Measurements from ENCODE around the gene FILIP1L.

Gene FILIP1L

DNA sequence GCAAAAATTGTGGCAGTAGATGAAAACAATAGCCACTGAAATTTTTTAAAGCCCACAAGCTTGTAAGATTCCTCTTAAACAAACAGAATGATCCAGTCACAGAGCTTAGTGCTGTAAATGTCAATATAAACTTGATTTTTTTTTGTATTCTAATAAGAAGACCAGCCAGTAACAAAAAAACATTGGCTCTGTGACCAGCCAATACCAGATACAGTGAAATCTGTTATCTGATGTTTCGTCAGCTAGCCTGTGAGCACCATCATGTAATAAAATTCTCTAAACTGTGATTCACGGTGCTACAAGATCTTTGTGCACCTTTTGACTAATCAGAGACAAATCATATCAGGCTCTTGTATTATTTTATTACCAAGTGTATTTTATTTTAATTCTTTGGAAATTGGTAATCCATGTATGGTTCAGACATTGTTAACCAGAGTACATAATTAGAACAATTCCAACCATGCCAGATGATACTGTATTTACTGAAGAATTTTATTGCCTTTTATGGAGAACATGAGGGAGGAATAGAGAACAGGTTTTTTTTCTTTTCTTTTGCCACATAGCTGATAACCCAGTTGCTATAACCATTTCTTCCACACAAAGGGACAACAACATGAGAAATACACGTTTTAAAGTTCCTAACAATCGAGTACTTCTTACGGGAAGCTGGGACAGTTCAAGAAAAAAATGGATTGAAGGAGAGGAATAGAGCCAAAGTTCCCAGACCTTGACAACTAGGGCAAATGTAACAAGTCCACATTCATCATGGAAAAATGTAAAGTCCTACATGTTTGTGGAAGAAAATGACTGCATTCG is 71.9 kb downstream of the FILIP1L start:
- DNase-seq (ENCODE audit: low spot score), result no peak

DNA sequence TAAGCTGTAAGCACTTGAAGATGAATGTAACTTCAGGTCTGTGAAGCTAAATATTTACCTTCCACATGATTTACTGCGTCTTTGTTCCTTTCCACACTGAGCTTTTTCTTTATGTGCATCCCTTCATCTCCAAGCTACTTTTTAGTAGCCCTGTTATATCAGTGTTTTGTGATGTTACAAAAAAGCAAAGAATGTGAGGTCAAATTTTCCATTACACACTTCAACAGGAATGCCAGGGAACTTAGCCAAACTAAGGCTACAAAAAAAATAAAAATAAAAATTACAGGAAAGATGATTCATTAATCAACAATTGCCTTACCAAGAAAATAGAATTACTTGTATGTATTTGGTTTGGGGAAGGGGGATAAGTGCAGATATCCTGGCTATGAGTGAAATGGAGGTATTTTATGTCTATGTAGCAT is 73.0 kb downstream of the FILIP1L start:
- no peak for DNase-seq (ENCODE audit: low spot score)

DNA sequence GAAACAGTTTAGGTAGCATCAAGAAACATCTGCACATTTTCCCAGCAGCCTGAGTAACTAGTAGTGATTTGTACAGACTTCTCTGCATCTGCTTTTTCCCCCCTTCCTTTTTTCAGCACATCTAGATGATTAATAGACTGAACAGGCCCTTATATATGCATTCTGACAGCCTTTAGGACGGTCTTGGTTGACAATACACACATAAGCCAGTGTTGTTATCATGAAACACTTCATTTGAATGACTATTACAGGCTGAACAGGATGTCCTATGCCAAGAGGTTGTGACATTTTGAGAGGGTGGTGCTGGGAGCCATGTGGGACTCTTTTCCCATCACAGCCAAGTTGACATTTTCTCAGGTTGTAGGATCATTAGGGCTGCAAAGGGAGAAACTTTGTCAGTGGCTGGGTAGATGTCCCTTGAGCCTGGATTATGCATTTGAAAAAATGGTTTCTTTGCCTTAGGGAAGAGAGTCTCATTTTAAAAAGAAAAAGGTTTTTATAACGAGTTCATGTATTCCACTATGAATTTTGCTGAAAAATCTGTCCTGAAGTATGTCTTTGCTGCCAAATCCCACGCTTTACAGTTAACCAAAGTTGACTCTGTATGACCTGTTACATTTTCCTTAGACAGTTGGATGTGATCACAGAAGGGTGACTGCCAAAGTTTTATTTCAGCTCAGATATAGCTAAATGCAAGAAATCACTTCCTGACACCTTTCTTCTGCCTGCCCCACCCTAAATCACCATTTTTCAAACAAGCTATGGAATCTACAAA is 73.7 kb downstream of the FILIP1L start:
- DNase-seq (ENCODE audit: low spot score), result no peak

DNA sequence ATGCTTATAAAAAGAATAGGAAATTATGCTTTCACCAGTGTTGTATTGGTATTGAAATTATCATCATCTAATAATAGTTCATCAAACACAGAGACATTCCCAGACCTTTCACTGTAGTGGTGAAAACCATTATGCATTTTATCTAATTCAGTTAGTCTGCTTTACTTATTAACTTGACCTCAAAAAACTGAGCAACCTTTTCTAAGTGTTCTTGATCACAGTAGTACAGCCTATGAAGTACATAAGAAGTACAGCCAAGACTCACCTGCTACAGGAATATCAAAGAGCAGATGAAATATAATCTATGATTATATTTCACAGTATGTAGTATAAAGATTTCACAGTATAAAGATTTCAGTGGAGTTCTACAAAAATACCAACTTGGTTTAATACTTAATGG is 75.2 kb downstream of the FILIP1L start:
- no peak for DNase-seq (ENCODE audit: low spot score)

DNA sequence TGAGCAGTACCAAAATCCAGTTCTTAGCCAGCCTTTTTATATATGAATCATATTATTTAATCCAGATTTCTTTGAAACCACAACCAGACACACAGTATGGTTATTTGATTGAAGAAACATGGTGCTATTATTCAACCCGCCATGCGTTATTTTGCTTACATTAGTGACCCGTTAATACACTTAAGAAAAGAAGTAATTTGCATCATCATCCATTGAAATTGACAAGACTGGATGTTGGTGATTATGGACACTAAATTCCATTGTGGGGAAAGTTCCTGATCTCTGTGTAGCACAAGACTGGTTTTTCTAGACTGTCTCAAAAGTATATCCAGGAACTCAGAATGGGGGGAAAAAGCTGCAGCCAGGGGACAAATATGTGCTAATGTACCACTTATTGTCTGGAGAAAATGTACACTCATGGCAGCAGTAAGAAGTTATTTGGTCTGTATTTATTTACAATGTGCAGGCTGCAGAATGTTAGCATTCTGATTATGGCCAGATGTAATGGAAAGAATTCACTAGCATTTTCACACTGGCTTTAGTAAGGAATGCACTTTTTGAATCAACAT is 80.3 kb downstream of the FILIP1L start:
- no peak for DNase-seq (ENCODE audit: low spot score)

DNA sequence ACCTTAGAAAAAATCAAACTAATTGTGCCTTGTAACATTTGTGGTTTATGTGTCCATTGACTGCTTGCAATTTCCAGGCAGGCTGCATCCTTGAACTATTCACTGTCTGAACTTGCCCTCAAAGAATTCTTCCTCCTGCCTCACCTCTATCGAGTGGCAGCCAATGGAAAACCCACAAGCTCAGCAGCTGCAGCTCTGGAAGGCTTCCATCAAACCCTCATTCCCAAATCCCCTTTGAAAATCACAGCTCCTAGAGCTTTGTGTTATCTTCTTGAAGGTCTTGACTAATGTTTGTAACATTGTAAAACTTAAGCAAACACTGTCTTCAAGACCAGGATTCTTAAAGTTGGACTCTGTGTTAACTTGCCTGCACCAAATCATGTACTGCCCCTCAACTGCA is 81.1 kb downstream of the FILIP1L start:
- no peak for DNase-seq (ENCODE audit: low spot score)

DNA sequence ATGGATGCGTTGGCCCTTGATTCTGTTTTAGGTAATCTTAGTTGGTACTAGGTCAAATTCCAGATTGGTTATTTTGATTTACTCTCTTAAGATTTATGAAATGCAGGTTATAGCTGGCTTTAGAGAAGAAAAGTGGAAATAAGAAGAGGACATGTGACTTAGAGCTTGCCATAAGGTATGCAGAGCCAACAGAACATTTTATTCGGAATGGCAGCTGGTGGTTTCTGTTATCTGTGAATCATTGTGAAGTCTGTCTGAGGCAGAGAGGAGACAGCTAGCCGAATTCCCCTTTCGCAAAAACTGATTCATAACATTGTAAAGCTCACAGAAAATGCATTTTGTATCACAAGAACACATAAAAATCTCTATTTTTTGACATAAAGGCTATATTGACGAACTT is 82.1 kb downstream of the FILIP1L start:
- DNase-seq (ENCODE audit: low spot score), result no peak

DNA sequence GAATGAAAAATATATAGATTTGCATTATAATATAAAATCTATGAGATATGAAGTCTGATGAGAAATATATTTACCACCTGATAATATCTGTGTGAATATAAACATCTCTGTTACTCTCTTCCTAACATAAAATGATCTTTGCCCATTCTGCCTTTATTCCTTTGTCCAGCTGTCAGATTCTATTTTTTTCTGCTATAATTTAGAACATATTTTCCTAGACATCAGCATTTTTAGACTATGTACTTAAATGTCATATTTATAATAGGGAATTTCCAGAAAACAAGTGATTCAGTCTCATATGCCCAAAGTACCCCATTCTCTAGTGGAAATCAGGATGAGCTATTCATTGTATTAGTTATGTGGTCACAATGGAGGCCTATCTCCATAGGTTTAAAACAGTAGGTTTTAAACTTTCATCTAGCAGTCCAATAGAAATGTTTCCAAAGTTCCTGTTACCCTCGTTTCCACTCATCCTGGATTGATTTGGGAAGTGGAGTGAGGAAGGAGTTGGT is 83.3 kb downstream of the FILIP1L start:
- no peak for DNase-seq (ENCODE audit: low spot score)

DNA sequence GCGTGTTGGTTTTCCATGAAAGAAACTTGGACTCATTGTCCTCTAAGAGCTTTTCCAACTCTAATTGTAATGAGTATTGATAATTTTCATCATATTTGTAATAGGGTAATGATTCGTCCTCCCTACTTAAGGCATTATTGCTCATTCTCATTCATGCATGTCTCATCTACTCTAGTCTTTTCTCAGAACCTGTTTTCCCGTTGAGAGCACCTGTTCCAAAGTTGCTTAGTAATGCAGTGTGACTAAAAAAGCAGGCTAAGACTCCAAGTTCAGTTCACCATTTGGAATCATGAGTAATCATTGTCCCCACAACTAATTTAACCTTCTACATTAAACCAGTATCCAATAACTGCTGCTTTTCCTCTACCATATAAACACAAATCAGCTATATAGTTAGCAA is 84.0 kb downstream of the FILIP1L start:
- DNase-seq (ENCODE audit: low spot score), result no peak

DNA sequence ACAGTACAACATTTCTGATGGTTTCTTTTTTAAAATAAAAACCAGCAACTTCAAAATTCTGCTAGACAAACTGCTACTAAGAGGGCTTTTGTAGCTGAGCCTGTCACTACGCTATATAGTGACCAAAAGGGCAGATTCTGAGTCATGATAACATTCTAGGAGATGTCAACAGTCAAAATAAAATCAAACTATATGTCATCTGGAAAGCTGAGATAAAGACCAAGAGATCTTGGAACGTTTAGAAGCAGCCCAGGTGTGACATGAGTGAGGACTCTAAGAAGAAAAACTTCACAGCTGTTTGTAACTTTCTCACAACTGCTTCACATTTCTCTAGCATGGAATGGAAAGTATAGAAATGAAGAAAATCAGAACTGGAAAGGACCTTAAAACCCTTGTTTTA is 84.6 kb downstream of the FILIP1L start:
- DNase-seq (ENCODE audit: low spot score), result no peak

DNA sequence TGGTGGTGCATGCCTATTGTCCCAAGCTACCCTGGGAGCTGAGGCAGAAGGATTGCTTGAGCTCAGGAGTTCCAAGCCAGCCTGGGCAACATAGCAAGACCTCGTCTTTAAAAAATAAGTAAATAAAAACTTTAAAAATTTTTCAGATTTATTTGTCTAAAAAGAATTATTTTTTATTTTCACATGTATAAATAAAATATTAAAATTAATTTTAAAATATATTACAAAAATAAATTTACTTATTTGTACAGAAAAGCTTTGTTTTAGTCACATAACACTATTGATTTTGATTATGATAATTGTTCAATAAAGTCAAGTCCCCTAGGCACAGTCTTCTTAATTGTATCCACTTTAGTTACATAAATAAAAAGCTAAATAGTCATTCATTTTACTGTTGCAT is 85.2 kb downstream of the FILIP1L start:
- DNase-seq (ENCODE audit: low spot score), result no peak

DNA sequence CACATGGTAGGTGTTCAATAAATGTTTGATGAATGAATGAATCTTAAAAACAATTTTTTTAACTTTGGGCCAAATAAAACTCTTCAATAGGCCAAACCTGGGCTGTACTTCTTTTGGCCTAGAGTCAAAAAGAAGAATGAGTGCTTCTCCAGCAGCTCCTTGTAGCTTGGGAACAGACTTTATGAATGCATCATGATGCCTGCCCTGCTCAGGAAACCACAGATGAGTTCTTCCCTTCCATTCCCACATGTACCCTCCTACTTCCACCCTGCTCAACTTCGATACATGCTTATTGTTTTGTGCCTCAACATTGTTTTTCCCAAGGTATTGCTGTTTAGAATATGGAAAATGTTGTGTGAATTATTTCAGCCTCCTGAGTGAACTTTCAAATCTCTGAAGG is 87.0 kb downstream of the FILIP1L start:
- no peak for DNase-seq (ENCODE audit: low spot score)

DNA sequence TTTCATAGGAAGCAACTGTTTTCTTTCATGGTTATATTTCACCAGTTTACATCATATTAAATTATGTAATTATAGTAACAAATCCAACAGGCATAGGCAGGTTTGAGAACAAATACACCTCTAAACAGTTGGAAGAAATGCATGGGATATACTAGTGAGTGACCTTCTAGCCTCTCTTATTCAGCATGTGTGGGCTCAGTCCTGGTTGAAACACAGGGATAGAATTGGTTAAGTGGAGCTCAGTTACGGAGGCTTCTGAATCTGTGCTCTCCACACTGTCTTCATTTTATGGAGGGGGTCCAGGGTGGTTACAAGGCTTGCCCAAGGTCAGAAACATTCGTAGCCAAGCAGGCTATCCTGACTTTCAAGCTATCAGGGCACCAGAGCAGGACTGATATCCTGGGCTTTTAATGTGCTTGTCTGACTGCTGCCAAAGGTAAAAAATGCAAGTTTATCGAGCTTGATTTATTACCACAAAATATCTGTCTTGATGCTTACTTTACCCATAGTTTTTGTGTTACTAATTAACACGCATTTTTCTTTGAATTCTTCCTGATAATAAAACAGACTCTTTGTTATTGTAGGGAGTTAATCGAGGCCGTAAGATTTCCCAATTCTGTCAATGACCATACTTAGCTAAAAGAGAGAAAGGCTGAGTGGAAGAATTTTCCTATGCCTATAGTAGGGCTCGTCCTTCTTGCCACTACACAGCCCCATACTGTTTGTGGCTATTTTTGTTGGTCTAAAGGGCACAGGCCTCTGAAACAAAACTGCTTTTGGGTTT is 89.6 kb downstream of the FILIP1L start:
- no peak for DNase-seq (ENCODE audit: low spot score)

DNA sequence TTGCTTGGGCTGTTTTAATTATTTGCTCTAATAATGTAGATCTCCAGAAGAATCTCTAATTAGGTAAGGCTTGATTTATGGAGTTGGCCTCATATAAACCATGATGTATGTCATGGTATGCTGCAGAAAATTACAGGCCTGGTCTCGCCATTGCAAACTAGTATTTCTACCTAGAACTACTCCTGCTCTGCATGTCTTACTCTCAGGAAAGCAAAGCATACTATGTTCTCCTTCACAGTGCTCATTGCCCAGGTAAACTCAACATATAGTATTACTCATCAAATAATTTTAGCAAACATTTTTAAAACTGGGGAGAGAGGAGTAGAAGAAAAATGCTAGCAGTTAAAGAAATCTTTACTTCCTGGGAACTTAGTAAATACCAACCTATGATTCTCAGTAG is 90.7 kb downstream of the FILIP1L start:
- no peak for DNase-seq (ENCODE audit: low spot score)

DNA sequence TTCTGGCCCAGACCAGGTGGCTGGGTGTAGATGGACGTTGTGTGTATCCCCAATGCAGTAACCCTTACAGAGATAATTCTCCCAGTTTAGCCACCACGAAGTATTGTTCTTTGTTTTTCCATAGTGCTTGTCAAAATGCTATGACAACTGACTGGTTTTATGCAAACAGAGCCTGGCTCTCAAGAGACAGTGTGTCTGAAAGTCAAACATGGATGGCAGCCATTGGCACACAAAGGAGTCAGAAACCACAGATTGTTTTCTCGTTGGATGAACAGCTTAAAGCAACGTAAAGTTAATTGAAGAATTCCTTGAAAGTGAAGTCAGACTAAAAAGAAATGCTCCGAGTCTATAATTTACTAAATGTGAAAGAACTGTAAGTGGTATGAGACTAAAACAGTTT is 91.2 kb downstream of the FILIP1L start:
- DNase-seq (ENCODE audit: low spot score), result no peak

DNA sequence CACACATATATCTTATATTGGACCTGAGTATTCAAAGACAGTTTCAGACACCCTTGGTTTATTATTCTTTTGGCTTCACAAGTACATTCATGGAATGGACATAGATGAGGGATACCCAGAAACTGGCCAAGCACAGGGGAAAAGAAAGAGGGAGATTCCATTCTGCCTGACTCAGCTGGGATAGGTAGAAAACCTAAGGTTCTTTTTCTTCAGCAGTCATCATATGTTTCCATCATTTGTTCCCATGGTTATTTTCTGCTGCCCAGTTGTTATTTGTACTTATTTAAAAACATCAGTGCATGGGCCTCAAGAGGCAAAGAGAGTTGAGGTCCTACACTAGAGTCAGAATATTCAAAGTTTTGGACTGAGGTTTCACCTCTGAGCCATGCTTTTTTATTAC is 91.8 kb downstream of the FILIP1L start:
- DNase-seq (ENCODE audit: low spot score), result no peak

DNA sequence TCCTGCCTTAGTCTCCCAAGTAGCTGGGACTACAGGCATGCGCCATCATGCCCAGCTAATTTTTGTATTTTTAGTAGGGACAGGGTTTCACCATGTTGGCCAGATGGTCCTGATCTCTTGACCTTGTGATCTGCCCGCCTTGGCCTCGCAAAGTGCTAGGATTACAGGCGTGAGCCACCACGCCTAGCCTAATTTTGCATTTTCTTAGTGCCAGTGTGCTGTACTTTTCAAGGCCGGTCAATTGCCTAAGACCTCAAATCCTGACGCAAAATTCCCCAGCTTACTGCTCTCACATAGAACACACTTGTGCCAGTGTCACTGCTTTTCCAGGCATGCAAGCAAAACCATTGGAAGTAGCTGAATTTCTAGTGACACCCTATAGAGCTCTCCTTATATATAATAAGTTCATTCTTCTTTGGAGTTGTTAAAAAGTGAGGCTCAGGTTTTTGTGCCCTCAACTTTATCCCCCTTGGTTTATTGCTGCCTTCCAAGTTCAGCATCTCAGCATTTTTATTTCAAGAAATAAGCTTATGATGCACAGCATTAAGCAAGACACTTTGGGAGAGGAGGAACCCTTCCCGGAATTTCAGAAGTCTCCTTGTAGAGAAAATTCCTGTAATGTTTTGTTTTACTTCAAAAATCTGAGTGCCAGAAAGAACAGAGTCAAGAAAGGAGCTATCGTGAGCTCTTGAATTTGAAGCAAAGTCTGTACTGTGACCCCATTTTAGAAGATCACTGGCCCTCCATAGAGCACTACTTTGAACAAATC is 93.2 kb downstream of the FILIP1L start:
- no peak for DNase-seq (ENCODE audit: low spot score)

DNA sequence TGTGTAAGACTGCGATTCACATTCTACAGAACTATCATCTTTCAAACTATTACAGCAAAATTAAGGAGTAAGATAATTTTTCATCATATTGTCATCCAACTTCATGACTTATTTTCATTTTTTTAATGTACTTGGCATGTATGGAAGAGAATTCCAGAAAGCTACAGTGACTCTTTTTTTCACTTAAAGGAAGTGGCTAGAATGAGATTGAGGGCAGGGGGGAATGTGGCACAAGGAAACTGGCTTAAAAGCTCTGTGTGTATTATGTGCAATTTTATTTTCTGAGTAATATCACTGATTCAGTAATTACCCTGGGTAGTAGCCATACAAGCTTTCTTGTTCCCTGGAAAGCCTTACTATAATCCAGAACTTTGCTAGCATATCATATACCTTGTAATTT is 94.6 kb downstream of the FILIP1L start:
- DNase-seq (ENCODE audit: low spot score), result no peak

DNA sequence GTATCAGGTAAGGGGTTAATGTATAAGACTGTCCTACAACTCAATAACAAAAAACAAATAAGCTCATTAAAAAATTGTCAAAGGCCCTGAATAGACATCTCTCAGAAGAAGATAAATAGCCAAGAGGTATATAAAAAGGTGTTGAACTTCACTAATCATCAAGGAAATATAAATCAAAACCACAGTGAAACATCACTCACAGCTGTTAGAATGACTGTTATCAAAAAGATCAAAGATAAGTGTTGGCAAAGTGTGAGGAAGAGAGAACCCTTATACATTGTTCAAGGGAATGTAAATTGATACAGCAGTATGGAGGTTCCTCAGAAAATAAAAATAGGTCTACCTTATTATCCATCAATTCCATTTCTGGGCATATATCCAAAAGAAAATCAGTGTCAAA is 95.5 kb downstream of the FILIP1L start:
- no peak for DNase-seq (ENCODE audit: low spot score)

DNA sequence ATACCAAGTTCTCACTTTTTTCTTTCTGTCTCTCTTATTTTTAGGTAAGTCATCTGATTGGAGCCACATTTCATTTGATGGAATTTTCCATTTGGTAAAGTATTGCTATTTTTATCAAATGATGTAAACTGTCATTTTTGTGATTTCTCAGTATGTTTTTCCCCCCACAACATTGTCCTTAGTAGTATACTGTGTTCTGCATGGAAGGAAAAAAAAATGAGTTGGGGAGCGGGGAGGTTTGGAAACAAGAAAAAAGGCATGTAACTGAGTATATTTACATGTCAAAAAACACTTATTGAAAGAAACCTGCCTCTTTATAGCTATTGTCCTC is 104.2 kb downstream of the FILIP1L start:
- DNase-seq (ENCODE audit: low spot score), result no peak

DNA sequence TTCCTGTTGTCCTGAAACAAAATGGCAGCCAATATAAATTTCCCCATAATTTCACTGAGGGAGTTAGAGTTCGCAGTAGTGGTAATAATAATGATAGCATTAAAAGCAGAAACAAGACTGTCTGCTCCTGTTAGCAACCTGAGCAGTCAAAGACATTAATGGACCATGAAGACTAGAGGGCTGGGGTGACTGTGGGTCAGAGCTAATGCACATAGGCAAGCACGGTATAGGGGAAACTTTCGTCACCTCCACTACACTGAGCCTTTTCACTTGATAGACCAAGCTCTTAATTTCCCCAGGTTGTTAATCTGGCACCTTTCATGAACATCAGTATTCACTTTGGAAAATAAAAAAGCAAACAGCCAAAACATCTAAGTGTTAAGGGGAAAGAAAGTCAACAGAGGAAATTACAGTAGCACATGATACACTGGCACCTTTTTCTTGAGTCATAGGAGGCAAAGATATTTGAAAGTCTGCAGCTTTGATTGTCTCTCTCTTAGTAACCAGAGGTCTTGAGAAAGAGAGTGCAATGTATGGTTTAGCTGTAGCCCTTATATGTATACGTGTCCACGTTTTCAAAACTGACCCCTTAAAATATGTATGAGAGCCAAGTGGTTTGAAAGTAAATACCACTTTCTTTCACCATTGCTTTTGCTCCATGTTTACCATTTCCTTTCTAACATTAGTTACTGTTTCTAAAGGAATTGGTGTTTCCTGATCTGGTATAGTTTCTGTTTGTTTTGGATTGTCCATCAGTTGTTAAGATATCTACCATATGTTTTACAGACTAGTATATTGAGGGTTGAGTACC is 104.8 kb downstream of the FILIP1L start:
- DNase-seq (ENCODE audit: low spot score), result no peak
